Naive thymus-derived CD8-positive, alpha-beta T cell (primary cell): ENCODE data around the gene LCMT2. TPM values are rescaled to one million over a fixed set of nuclear protein-coding genes. Genes with fewer than 3 reads are reported as not detected.

Experiments
- ATAC-seq, 2 donors: fragments of 150-1000 bp; cut with Tn5 transposase in 1 of 2; sonication (Bioruptor Pico), chemical (Tn5 transposase) in 1 of 2; 1 replicate in 1 of 2; 2 replicates in 1 of 2; pipeline ENCODE4 v1.10.0; 2021; ENCODE audit warnings: mild to moderate bottlenecking in 2 of 2, moderate library complexity in 2 of 2
- POLR2A ChIA-PET: fragments of 350-600 bp; sonication (Branson Sonifier 250); formaldehyde crosslinking; loops from one replicate; lab custom pipeline; 2021; ENCODE audit warnings: antibody characterized with exemption; lab: Charles Lee
- DNase-seq, 10 donors: peaks; one replicate each; pipeline versions ENCODE4 v3.0.0 to v3.0.0-alpha.2; 2020 to 2022
- H3K27ac Mint-ChIP-seq, 10 donors: one replicate each; pipeline ENCODE4 v1.8.0; 2020 to 2022; ENCODE audit warnings: mild to moderate bottlenecking in 10 of 10, mixed read lengths in 10 of 10, moderate library complexity in 4 of 10, inconsistent platforms in 1 of 10
- H3K27me3 Mint-ChIP-seq, 5 donors: one replicate each; pipeline ENCODE4 v1.8.0; 2021 to 2022; ENCODE audit warnings: mixed read lengths in 5 of 5
- H3K36me3 Mint-ChIP-seq, 3 donors: one replicate each; pipeline ENCODE4 v1.8.0; 2020 to 2022; ENCODE audit warnings: mixed read lengths in 3 of 3, mild to moderate bottlenecking in 2 of 3, inconsistent platforms in 1 of 3
- H3K4me1 Mint-ChIP-seq, 4 donors: one replicate each; pipeline ENCODE4 v1.8.0; 2021 to 2022; ENCODE audit warnings: mixed read lengths in 4 of 4
- H3K4me3 Mint-ChIP-seq, 10 donors: one replicate each; pipeline ENCODE4 v1.8.0; 2020 to 2022; ENCODE audit warnings: mild to moderate bottlenecking in 10 of 10, mixed read lengths in 10 of 10, moderate library complexity in 6 of 10, inconsistent platforms in 1 of 10
- H3K9me3 Mint-ChIP-seq, 9 donors: one replicate each; pipeline ENCODE4 v1.8.0; 2020 to 2022; ENCODE audit warnings: mixed read lengths in 9 of 9, mild to moderate bottlenecking in 3 of 9, inconsistent platforms in 1 of 9, moderate library complexity in 1 of 9
- polyA plus RNA-seq, 3 donors: library from polyadenylated mRNA; unstranded; fragments of 300-500 nt; fragmentation: Illumina TruSeq; gene quantifications; one replicate each; pipeline ENCODE4 v1.2.3, GENCODE V29; 2021
- total RNA-seq, 8 experiments: library from RNA in 2 of 8; stranded (reverse) in 2 of 8; gene quantifications; one replicate each; pipeline ENCODE4 v1.2.3 and lab custom pipeline; 2021 to 2026

Gene LCMT2
- total RNA-seq (10 to 100 TPM; 15.5 to 17.0 TPM), polyA plus RNA-seq (1 to 10 TPM; 2.1 to 3.5 (median 3.1) TPM), total RNA-seq (lab: John Stamatoyannopoulos, UW) (25.1 to 33.7 (median 28.0) reads per million in 6 experiments)

GRCh38 chr15:43329960-43330779 is at the start of gene LCMT2:
Gene LCMT2 (minus strand): TSS chr15:43330573. CDS start chr15:43330489, 84 bp downstream.
- H3K36me3 Mint-ChIP-seq = peaks cover 0 to 18% (median 10%) of the 10 kb centered on the region in 3 donors
- peak; percentile 88 to 90 for ATAC-seq
- H3K9me3 Mint-ChIP-seq = peaks cover 0 to 1% (median 0%) of the 10 kb centered on the region in 9 donors
- H3K4me3 Mint-ChIP-seq = peak within 1 kb of the TSS; percentile 92 to 97 (median 94)
- POLR2A ChIA-PET = interaction anchor here (0.6 to 1.5 kb wide), 4 partner anchors 24 to 749 kb away, joined by 3 to 9 read pairs (median 5); partner anchors contain the start of genes TUBGCP4 and ZSCAN29
- H3K4me1 Mint-ChIP-seq = peaks cover 18 to 46% (median 41%) of the 10 kb centered on the region in 4 donors
- H3K27ac Mint-ChIP-seq = peak within 1 kb of the TSS; percentile 95 to 100 (median 99)
- H3K27me3 Mint-ChIP-seq = no peaks in the 10 kb centered on the region
- peak; percentile 75 to 96 (median 90) for DNase-seq

GRCh38 chr15:43378601-43379000 is 48.2 kb upstream of the LCMT2 start:
- DNase-seq = no peak
- no peaks in the 10 kb centered on the region for H3K27me3 Mint-ChIP-seq
- no peaks in the 10 kb centered on the region for H3K9me3 Mint-ChIP-seq
- H3K4me3 Mint-ChIP-seq = no peak overlapping the region
- peaks cover 3 to 17% (median 8%) of the 10 kb centered on the region in 4 donors for H3K4me1 Mint-ChIP-seq
- no peak overlapping the region for H3K27ac Mint-ChIP-seq
- ATAC-seq = no peak
- POLR2A ChIA-PET = no interaction called here
- peaks cover 0 to 61% (median 19%) of the 10 kb centered on the region in 3 donors for H3K36me3 Mint-ChIP-seq

- Mint-ChIP-seq H3K4me3 (no peak overlapping the region), H3K36me3 (peaks cover 0 to 42% (median 16%) of the 10 kb centered on the region in 3 donors), H3K27ac (peak overlapping the region in 1 of 10 donors; percentile 1), H3K4me1 (peaks cover 16 to 35% (median 24%) of the 10 kb centered on the region in 4 donors), H3K27me3 (no peaks in the 10 kb centered on the region), H3K9me3 (no peaks in the 10 kb centered on the region)
- DNase-seq (peak in 8 of 10 donors; percentile 5 to 62 (median 23)), ATAC-seq (peak; percentile 52 to 75)
- POLR2A ChIA-PET = interaction anchor here (1.2 kb wide), 1 partner anchor 15 kb away, joined by 4 read pairs; no protein-coding TSS in a partner anchor
Measured at GRCh38 chr15:43376017-43376705, 45.8 kb upstream of the LCMT2 start.

- peak; percentile 72 to 77 for ATAC-seq
- Mint-ChIP-seq H3K36me3 (peaks cover 32 to 33% (median 33%) of the 10 kb centered on the region in 3 donors), H3K9me3 (peaks cover 3 to 39% (median 31%) of the 10 kb centered on the region in 9 donors), H3K4me3 (peak within 1 kb of the TSS; percentile 87 to 93 (median 91)), H3K4me1 (peaks cover 39 to 60% (median 52%) of the 10 kb centered on the region in 4 donors), H3K27me3 (no peaks in the 10 kb centered on the region), H3K27ac (peak within 1 kb of the TSS; percentile 75 to 96 (median 91))
- DNase-seq = peak; percentile 52 to 81 (median 68)
- POLR2A ChIA-PET = interaction anchor here (0.6 to 2.2 kb wide), 6 partner anchors 9 to 1098 kb away, joined by 3 to 9 read pairs (median 3); partner anchors contain the start of genes GANC, LCMT2 and TMEM87A
Measured at GRCh38 chr15:43370975-43371974, 40.9 kb upstream of the LCMT2 start, which contains the start of the genes TUBGCP4 and ZSCAN29. Gene TUBGCP4 (plus strand): TSS chr15:43371101. CDS start chr15:43371355, 254 bp downstream. Gene ZSCAN29 (minus strand): TSS chr15:43371043. CDS start chr15:43369913, 1,130 bp downstream.

GRCh38 chr15:43370310-43370974 is 40.1 kb upstream of the LCMT2 start:
- POLR2A ChIA-PET = interaction anchor here (0.6 to 2.2 kb wide), 4 partner anchors 8 to 1097 kb away, joined by 3 to 9 read pairs (median 4); partner anchors contain the start of genes GANC, LCMT2 and TMEM87A
- Mint-ChIP-seq H3K36me3 (peaks cover 36 to 41% (median 36%) of the 10 kb centered on the region in 3 donors), H3K27me3 (no peaks in the 10 kb centered on the region), H3K9me3 (peaks cover 3 to 42% (median 32%) of the 10 kb centered on the region in 9 donors), H3K4me3 (peak overlapping the region; percentile 87 to 93 (median 91)), H3K27ac (peak overlapping the region; percentile 70 to 96 (median 90)), H3K4me1 (peaks cover 39 to 58% (median 50%) of the 10 kb centered on the region in 4 donors)
- DNase-seq (peak in 2 of 10 donors; percentile 4 to 12), ATAC-seq (peak; percentile 11 to 67)

GRCh38 chr15:43361313-43361903 is 31.0 kb upstream of the LCMT2 start:
- Mint-ChIP-seq H3K27ac (no peak overlapping the region), H3K9me3 (peaks cover 4 to 82% (median 56%) of the 10 kb centered on the region in 9 donors), H3K4me3 (no peak overlapping the region), H3K4me1 (peaks cover 3 to 14% (median 7%) of the 10 kb centered on the region in 4 donors), H3K27me3 (no peaks in the 10 kb centered on the region), H3K36me3 (peaks cover 63 to 84% (median 66%) of the 10 kb centered on the region in 3 donors)
- POLR2A ChIA-PET = interaction anchor here (1.1 kb wide), 1 partner anchor 15 kb away, joined by 4 read pairs; no protein-coding TSS in a partner anchor
- no peak for DNase-seq
- no peak for ATAC-seq

GRCh38 chr15:43360821-43361220 is 30.4 kb upstream of the LCMT2 start:
- Mint-ChIP-seq H3K4me3 (no peak overlapping the region), H3K4me1 (peaks cover 2 to 10% (median 5%) of the 10 kb centered on the region in 4 donors), H3K27me3 (no peaks in the 10 kb centered on the region), H3K36me3 (peaks cover 58 to 81% (median 62%) of the 10 kb centered on the region in 3 donors), H3K27ac (no peak overlapping the region), H3K9me3 (peaks cover 0 to 78% (median 52%) of the 10 kb centered on the region in 9 donors)
- DNase-seq (no peak), ATAC-seq (no peak)
- POLR2A ChIA-PET = interaction anchor here (1.1 kb wide), 1 partner anchor 15 kb away, joined by 4 read pairs; no protein-coding TSS in a partner anchor

GRCh38 chr15:43352693-43353382 is 22.5 kb upstream of the LCMT2 start:
- Mint-ChIP-seq H3K4me1 (peaks cover 9 to 23% (median 17%) of the 10 kb centered on the region in 4 donors), H3K36me3 (peaks cover 1 to 41% (median 14%) of the 10 kb centered on the region in 3 donors), H3K27ac (peak overlapping the region in 5 of 10 donors; percentile 31 to 78 (median 69)), H3K9me3 (peaks cover 0 to 5% (median under 1%) of the 10 kb centered on the region in 9 donors), H3K4me3 (no peak overlapping the region), H3K27me3 (no peaks in the 10 kb centered on the region)
- no peak for DNase-seq
- POLR2A ChIA-PET = no interaction called here
- ATAC-seq = no peak

- no peaks in the 10 kb centered on the region for H3K27me3 Mint-ChIP-seq
- DNase-seq (no peak), ATAC-seq (no peak)
- no peaks in the 10 kb centered on the region for H3K9me3 Mint-ChIP-seq
- POLR2A ChIA-PET = no interaction called here
- peaks cover 7 to 54% (median 9%) of the 10 kb centered on the region in 3 donors for H3K36me3 Mint-ChIP-seq
- H3K4me3 Mint-ChIP-seq = no peak overlapping the region
- no peaks in the 10 kb centered on the region for H3K4me1 Mint-ChIP-seq
- H3K27ac Mint-ChIP-seq = peak overlapping the region in 2 of 10 donors; percentile 7 to 13
Measured at GRCh38 chr15:43347114-43347513, 16.7 kb upstream of the LCMT2 start.

- POLR2A ChIA-PET = no interaction called here
- Mint-ChIP-seq H3K9me3 (no peaks in the 10 kb centered on the region), H3K36me3 (peaks cover 7 to 47% (median 9%) of the 10 kb centered on the region in 3 donors), H3K27me3 (no peaks in the 10 kb centered on the region), H3K27ac (no peak overlapping the region), H3K4me3 (no peak overlapping the region), H3K4me1 (no peaks in the 10 kb centered on the region)
- DNase-seq = peak in 1 of 10 donors; percentile 8
- no peak for ATAC-seq
Measured at GRCh38 chr15:43346305-43346704, 15.9 kb upstream of the LCMT2 start.
